B cell (primary cell): Measurements from ENCODE around the gene HSD17B12. TPM values are rescaled to one million over a fixed set of nuclear protein-coding genes. Genes with fewer than 3 reads are reported as not detected.

Source experiments
- ATAC-seq: fragments of 200-7000 bp; cut with Tn5 transposase; one replicate; pipeline ENCODE4 v1.10.0; 2021; ENCODE audit warnings: low read depth, mild to moderate bottlenecking, moderate number of reproducible peaks, moderate library complexity
- CTCF ChIA-PET: fragments of 350-600 bp; sonication (Branson Sonifier 250); formaldehyde crosslinking; loops from one replicate; lab custom pipeline; 2021; ENCODE audit warnings: antibody characterized with exemption, inconsistent platforms; lab: Charles Lee
- POLR2A ChIA-PET: fragments of 350-600 bp; sonication (Branson Sonifier 250); formaldehyde crosslinking; loops from one replicate; lab custom pipeline; 2021; ENCODE audit warnings: antibody characterized with exemption; lab: Charles Lee
- DNase-seq: peaks from one replicate; pipeline ENCODE4 v3.0.0; 2013
- H2AFZ ChIP-seq: 2 replicates; pipeline ENCODE4 v1.6.1; 2012; ENCODE audit warnings: mild to moderate bottlenecking, low read depth, low read length; ENCODE audit not compliant: insufficient read depth, poor library complexity, severe bottlenecking
- H3K27ac ChIP-seq, 2 donors: 1 replicate in 1 of 2; 2 replicates in 1 of 2; pipeline ENCODE4 v1.5.1; 2012 to 2013; ENCODE audit warnings: low read length in 2 of 2, mild to moderate bottlenecking in 2 of 2, moderate library complexity in 1 of 2
- H3K27me3 ChIP-seq, 4 experiments: fragments of 200-600 bp in 1 of 4; sonication (generic) in 1 of 4; replicated peaks in 1 of 4; 1 replicate in 2 of 4; 2 replicates in 2 of 4; pipeline versions ENCODE4 v1.6.1 to v1.7.0; 2013 to 2016; ENCODE audit warnings: low read length in 3 of 4, mild to moderate bottlenecking in 2 of 4, mixed read lengths in 1 of 4, moderate library complexity in 1 of 4; ENCODE audit not compliant: insufficient read depth in 4 of 4, control insufficient read depth in 3 of 4; ENCODE audit errors: control extremely low read depth in 1 of 4
- H3K36me3 ChIP-seq, 2 experiments: replicated peaks in 1 of 2; 1 replicate in 1 of 2; 2 replicates in 1 of 2; pipeline versions ENCODE4 v1.6.1 to v1.7.1; 2013; ENCODE audit warnings: low read length in 1 of 2; ENCODE audit not compliant: insufficient read depth in 2 of 2, control insufficient read depth in 1 of 2; ENCODE audit errors: control extremely low read depth in 1 of 2, extremely low read depth in 1 of 2
- H3K4me1 ChIP-seq, 2 donors: fragments of 200-600 bp in 1 of 2; sonication (generic) in 1 of 2; 1 replicate in 1 of 2; 2 replicates in 1 of 2; pipeline versions ENCODE4 v1.5.1 to v1.6.1; 2013 to 2017; ENCODE audit warnings: low read length in 2 of 2; ENCODE audit not compliant: control insufficient read depth in 2 of 2, insufficient read depth in 2 of 2
- H3K4me2 ChIP-seq: replicated peaks from 2 replicates; pipeline ENCODE3; 2012; ENCODE audit warnings: mild to moderate bottlenecking, low read depth, low read length; ENCODE audit not compliant: poor library complexity, severe bottlenecking
- H3K4me3 ChIP-seq, 5 experiments: fragments of 200-600 bp in 1 of 5; sonication (generic) in 1 of 5; 1 replicate in 3 of 5; 2 replicates in 2 of 5; pipeline versions ENCODE4 v1.5.1 to v1.7.0; 2011 to 2016; ENCODE audit warnings: low read length in 4 of 5, mild to moderate bottlenecking in 4 of 5, low read depth in 2 of 5, control low read depth in 1 of 5, moderate library complexity in 1 of 5; ENCODE audit not compliant: insufficient read depth in 1 of 5; ENCODE audit errors: control extremely low read depth in 1 of 5, extremely low read depth in 1 of 5
- H3K79me2 ChIP-seq: fragments of 200-600 bp; sonication (generic); one replicate; pipeline ENCODE4 v1.6.0; 2016; ENCODE audit warnings: low read length; ENCODE audit not compliant: control insufficient read depth, insufficient read depth
- H3K9ac ChIP-seq: fragments of 200-600 bp; sonication (generic); 2 replicates; pipeline ENCODE4 v1.6.1; 2017; ENCODE audit warnings: mild to moderate bottlenecking, low read length, moderate library complexity
- H3K9me3 ChIP-seq, 3 donors: one replicate each; pipeline versions ENCODE4 v1.6.1 to v1.7.1; 2013; ENCODE audit warnings: low read length in 2 of 3; ENCODE audit not compliant: control insufficient read depth in 2 of 3, insufficient read depth in 1 of 3; ENCODE audit errors: control extremely low read depth in 1 of 3
- H4K20me1 ChIP-seq: 2 replicates; pipeline ENCODE4 v1.6.0; 2012; ENCODE audit warnings: mild to moderate bottlenecking, low read length; ENCODE audit not compliant: insufficient read depth, control insufficient read depth, poor library complexity, severe bottlenecking
- H3K27ac Mint-ChIP-seq: one replicate; pipeline ENCODE4 v1.8.0; 2021; ENCODE audit warnings: mixed read lengths
- H3K27me3 Mint-ChIP-seq: one replicate; pipeline ENCODE4 v1.8.0; 2021; ENCODE audit warnings: mixed read lengths
- H3K4me1 Mint-ChIP-seq: one replicate; pipeline ENCODE4 v1.8.0; 2021; ENCODE audit warnings: mixed read lengths
- H3K4me3 Mint-ChIP-seq: one replicate; pipeline ENCODE4 v1.8.0; 2021; ENCODE audit warnings: mixed read lengths
- H3K9me3 Mint-ChIP-seq: one replicate; pipeline ENCODE4 v1.8.0; 2022; ENCODE audit warnings: mixed read lengths; ENCODE audit not compliant: insufficient read depth
- EZH2 ChIP-seq: IDR thresholded peaks from 2 replicates; pipeline ENCODE4 v1.6.1; 2012; ENCODE audit warnings: borderline replicate concordance, low read depth, mild to moderate bottlenecking, moderate library complexity, low read length; ENCODE audit not compliant: insufficient read depth, poor library complexity, severe bottlenecking
- WGBS: methylation state at CpG from one replicate; pipeline ENCODE4 v1.1.5; 2013; ENCODE audit warnings: missing lambda C conversion rate; ENCODE audit not compliant: insufficient coverage; 5-methylcytosine and 5-hydroxymethylcytosine counted together
- intact Hi-C: fragments of 100-400 bp; cut with micrococcal nuclease; formaldehyde crosslinking; loops from one replicate; pipeline ENCODE4 v1.10.0; 2022
- polyA plus RNA-seq: library from polyadenylated mRNA; depleted of rRNA; stranded (reverse); fragments of >200 nt; gene quantifications from 2 replicates; pipeline ENCODE4 v1.2.3, GENCODE V29; 2012
- total RNA-seq, 2 donors: library from RNA; stranded (reverse); fragments of 120-200 nt in 1 of 2; gene quantifications; 1 replicate in 1 of 2; 2 replicates in 1 of 2; pipeline versions ENCODE4 v1.2.3 to v1.2.4, GENCODE V29; 2013 to 2022
- TF ChIP-seq, protein P1 (sequence below): fragments of 200-600 bp; IDR thresholded peaks from one replicate; pipeline ENCODE4 v1.8.0; 2022; ENCODE audit warnings: antibody characterized with exemption, mild to moderate bottlenecking

Gene HSD17B12
- total and polyA plus RNA-seq, 2 donors (not counting 1 experiment from before 2014, with no cell fraction given): 13.1 to 34.6 TPM

DNA sequence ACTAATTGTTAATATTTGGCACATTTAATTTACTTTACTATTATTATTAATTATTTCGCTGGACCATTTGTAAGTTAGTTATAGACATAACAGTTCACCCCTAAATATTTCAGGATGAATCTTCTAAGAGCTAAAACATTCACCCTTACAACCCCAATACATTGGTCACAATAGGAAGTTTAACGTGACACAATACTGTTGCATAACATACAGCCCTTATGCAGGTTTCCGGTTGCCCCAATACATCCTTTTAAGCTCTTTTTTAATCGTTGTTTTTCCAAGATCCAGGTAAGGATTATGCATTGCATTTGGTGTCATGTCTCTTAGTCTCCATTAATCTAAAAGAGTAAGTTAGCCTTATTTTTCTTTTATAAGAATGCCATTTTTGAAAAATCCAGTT is 71.2 kb downstream of the HSD17B12 start:
- WGBS: no CpG with 5 or more reads among the region's 4 CpGs
- H3K79me2 ChIP-seq: no peaks in the 10 kb centered on the region
- no peaks in the 10 kb centered on the region for H4K20me1 ChIP-seq
- POLR2A ChIA-PET: no interaction called here
- no peaks in the 10 kb centered on the region for H3K27me3 Mint-ChIP-seq
- H3K27ac Mint-ChIP-seq: no peak overlapping the region
- H3K9me3 ChIP-seq: peaks cover 0 to 6% (median 4%) of the 10 kb centered on the region in 3 donors
- intact Hi-C loops: no loop called here
- no peaks in the 10 kb centered on the region for H3K27me3 ChIP-seq
- H3K36me3 ChIP-seq: peaks cover 3 to 14% of the 10 kb centered on the region in 2 experiments
- H3K4me1 Mint-ChIP-seq: no peaks in the 10 kb centered on the region
- no peak overlapping the region for H2AFZ ChIP-seq
- no peak overlapping the region for H3K4me2 ChIP-seq
- no peak overlapping the region for H3K4me3 ChIP-seq
- TF ChIP-seq EZH2: no peak
- TF ChIP-seq, protein P1, sequence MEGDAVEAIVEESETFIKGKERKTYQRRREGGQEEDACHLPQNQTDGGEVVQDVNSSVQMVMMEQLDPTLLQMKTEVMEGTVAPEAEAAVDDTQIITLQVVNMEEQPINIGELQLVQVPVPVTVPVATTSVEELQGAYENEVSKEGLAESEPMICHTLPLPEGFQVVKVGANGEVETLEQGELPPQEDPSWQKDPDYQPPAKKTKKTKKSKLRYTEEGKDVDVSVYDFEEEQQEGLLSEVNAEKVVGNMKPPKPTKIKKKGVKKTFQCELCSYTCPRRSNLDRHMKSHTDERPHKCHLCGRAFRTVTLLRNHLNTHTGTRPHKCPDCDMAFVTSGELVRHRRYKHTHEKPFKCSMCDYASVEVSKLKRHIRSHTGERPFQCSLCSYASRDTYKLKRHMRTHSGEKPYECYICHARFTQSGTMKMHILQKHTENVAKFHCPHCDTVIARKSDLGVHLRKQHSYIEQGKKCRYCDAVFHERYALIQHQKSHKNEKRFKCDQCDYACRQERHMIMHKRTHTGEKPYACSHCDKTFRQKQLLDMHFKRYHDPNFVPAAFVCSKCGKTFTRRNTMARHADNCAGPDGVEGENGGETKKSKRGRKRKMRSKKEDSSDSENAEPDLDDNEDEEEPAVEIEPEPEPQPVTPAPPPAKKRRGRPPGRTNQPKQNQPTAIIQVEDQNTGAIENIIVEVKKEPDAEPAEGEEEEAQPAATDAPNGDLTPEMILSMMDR: no peak
- no peak for ATAC-seq
- CTCF ChIA-PET: no interaction called here
- H3K27ac ChIP-seq: no peak overlapping the region
- no peak overlapping the region for H3K4me3 Mint-ChIP-seq
- H3K9ac ChIP-seq: no peak overlapping the region
- no peak for DNase-seq
- no peaks in the 10 kb centered on the region for H3K4me1 ChIP-seq
- H3K9me3 Mint-ChIP-seq: peaks cover 5% of the 10 kb centered on the region

DNA sequence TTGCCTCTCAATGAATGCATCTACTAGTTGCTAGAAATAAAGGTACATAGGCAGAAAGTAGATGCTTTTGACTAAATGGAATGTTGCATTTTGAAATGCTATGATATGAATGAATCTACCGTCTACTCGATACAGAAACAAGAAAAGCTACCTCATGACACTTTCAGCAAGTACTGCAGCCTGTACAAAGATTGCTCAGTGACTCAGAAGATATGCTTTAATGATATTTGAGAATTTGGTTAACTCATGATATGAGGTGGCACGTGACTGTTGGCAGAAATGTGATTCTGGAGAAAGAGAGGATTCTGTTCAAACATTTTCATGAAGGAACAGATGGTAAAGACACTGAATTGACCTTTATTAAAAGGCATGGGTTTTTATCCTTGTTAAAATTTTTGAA is 76.0 kb downstream of the HSD17B12 start:
- POLR2A ChIA-PET: no interaction called here
- Mint-ChIP-seq H3K4me1 (no peaks in the 10 kb centered on the region), H3K27ac (no peak overlapping the region), H3K27me3 (no peaks in the 10 kb centered on the region), H3K9me3 (no peaks in the 10 kb centered on the region), H3K4me3 (no peak overlapping the region)
- TF ChIP-seq EZH2: no peak
- TF ChIP-seq, protein P1: no peak
- Histone ChIP-seq H4K20me1 (no peaks in the 10 kb centered on the region), H3K4me2 (no peak overlapping the region), H3K9ac (no peak overlapping the region), H2AFZ (no peak overlapping the region), H3K27ac (no peak overlapping the region), H3K27me3 (no peaks in the 10 kb centered on the region), H3K79me2 (no peaks in the 10 kb centered on the region), H3K36me3 (peaks cover 3 to 19% of the 10 kb centered on the region in 2 experiments), H3K4me3 (no peak overlapping the region), H3K9me3 (no peaks in the 10 kb centered on the region), H3K4me1 (no peaks in the 10 kb centered on the region)
- CTCF ChIA-PET: no interaction called here
- WGBS: 100% methylated on average over 1 of the region's 3 CpGs
- DNase-seq (no peak), ATAC-seq (no peak)
- intact Hi-C loops: no loop called here
